HCT116 (cell line): Measurements from ENCODE around the gene HOXD1.

Experiments
- CEBPB ChIP-seq: IDR thresholded peaks from 2 replicates; pipeline ENCODE4 v1.6.1; 2012; ENCODE audit warnings: low read depth
- CTCF ChIP-seq, 3 experiments: fragments of 200-600 bp in 1 of 3; sonication (generic) in 1 of 3; IDR thresholded peaks in 2 of 3; conservative IDR thresholded peaks in 1 of 3; 2 replicates each; pipeline ENCODE4 v1.5.1; 2012 to 2017; ENCODE audit warnings: low read depth in 2 of 3, low read length in 2 of 3, antibody characterized with exemption in 1 of 3, borderline replicate concordance in 1 of 3, control low read depth in 1 of 3, mild to moderate bottlenecking in 1 of 3, mixed read lengths in 1 of 3, mixed run types in 1 of 3, moderate library complexity in 1 of 3; ENCODE audit not compliant: insufficient read depth in 1 of 3
- EGR1 ChIP-seq: IDR thresholded peaks from 2 replicates; pipeline ENCODE4 v1.6.1; 2012; ENCODE audit warnings: low read depth
- EZH2 ChIP-seq: fragments of 200-600 bp; sonication (generic); IDR thresholded peaks from 2 replicates; pipeline ENCODE4 v1.6.1; 2017; ENCODE audit warnings: antibody characterized with exemption, mixed run types
- FOSL1 ChIP-seq: IDR thresholded peaks from 2 replicates; pipeline ENCODE4 v1.6.1; 2012; ENCODE audit warnings: low read depth
- JUND ChIP-seq: IDR thresholded peaks from 2 replicates; pipeline ENCODE4 v1.6.1; 2012
- MAX ChIP-seq: IDR thresholded peaks from 2 replicates; pipeline ENCODE4 v1.6.1; 2012
- POLR2A ChIP-seq: IDR thresholded peaks from 2 replicates; pipeline ENCODE4 v1.7.0; 2011; ENCODE audit warnings: borderline replicate concordance; ENCODE audit not compliant: insufficient read depth, insufficient read length; ENCODE audit errors: extremely low read depth
- POLR2AphosphoS5 ChIP-seq: IDR thresholded peaks from 2 replicates; pipeline ENCODE4 v1.6.1; 2011; ENCODE audit warnings: mild to moderate bottlenecking, low read depth, low read length, moderate library complexity
- REST ChIP-seq: IDR thresholded peaks from 2 replicates; pipeline ENCODE4 v1.6.1; 2012; ENCODE audit warnings: low read depth
- SP1 ChIP-seq: IDR thresholded peaks from 2 replicates; pipeline ENCODE4 v1.6.1; 2012; ENCODE audit warnings: low read depth
- SRF ChIP-seq: IDR thresholded peaks from 2 replicates; pipeline ENCODE4 v1.6.1; 2012; ENCODE audit warnings: low read depth
- TCF7L2 ChIP-seq: IDR thresholded peaks from 2 replicates; pipeline ENCODE4 v1.7.0; 2011; ENCODE audit warnings: borderline replicate concordance, inconsistent platforms; ENCODE audit not compliant: insufficient read depth, insufficient read length; ENCODE audit errors: extremely low read depth

GRCh38 chr2:176154576-176155252 is 33.8 kb upstream of the HOXD1 start:
- no peak for TF ChIP-seq MAX
- no peak for TF ChIP-seq CTCF (IDR thresholded peaks at IDR 0.05 in 2 of 3, conservative IDR thresholded peaks at IDR 0.05 in 1 of 3; ENCODE audit: borderline replicate concordance in 1 of 3, insufficient read depth in 1 of 3, low read depth in 2 of 3, low read length in 2 of 3)
- TF ChIP-seq JUND = no peak
- no peak for TF ChIP-seq EZH2
- no peak for TF ChIP-seq REST
- TF ChIP-seq TCF7L2 = no peak
- TF ChIP-seq POLR2AphosphoS5 = no peak
- no peak for TF ChIP-seq POLR2A
- TF ChIP-seq SRF = no peak
- TF ChIP-seq SP1 = no peak
- no peak for TF ChIP-seq FOSL1
- TF ChIP-seq EGR1 = no peak
- no peak for TF ChIP-seq CEBPB
